Mesenchymal stem cell (in vitro differentiated cells and primary cell): ENCODE measurements around the gene KLHDC10.
A peak's percentile ranks its signal among the peaks of the same experiment; 100 is the strongest.

ENCODE experiments used
- DNase-seq: peaks from one replicate; pipeline ENCODE4 v3.0.0-alpha.2; 2013
- H2AFZ ChIP-seq: one replicate; pipeline ENCODE4 v1.6.1; 2013; ENCODE audit warnings: low read depth, mild to moderate bottlenecking, control low read depth, inconsistent platforms, low read length, moderate library complexity
- H2AK5ac ChIP-seq: 2 replicates; pipeline ENCODE4 v1.6.1; 2013; ENCODE audit warnings: low read length, moderate library complexity, mild to moderate bottlenecking, inconsistent platforms; ENCODE audit not compliant: severe bottlenecking
- H2BK120ac ChIP-seq: one replicate; pipeline ENCODE4 v1.6.1; 2013; ENCODE audit warnings: low read depth, mild to moderate bottlenecking, inconsistent platforms, low read length, moderate library complexity
- H2BK12ac ChIP-seq, 2 experiments: one replicate each; pipeline ENCODE4 v1.6.1; 2013; ENCODE audit warnings: inconsistent platforms in 2 of 2, low read length in 2 of 2, mild to moderate bottlenecking in 2 of 2, moderate library complexity in 2 of 2, control low read depth in 1 of 2
- H2BK15ac ChIP-seq: one replicate; pipeline ENCODE4 v1.6.1; 2013; ENCODE audit warnings: mild to moderate bottlenecking, low read depth, inconsistent platforms; ENCODE audit not compliant: poor library complexity, severe bottlenecking
- H2BK5ac ChIP-seq: 2 replicates; pipeline ENCODE4 v1.6.1; 2013; ENCODE audit warnings: low read depth, mild to moderate bottlenecking, low read length, control low read depth, inconsistent platforms; ENCODE audit not compliant: poor library complexity, severe bottlenecking
- H3K14ac ChIP-seq, 2 experiments: one replicate each; pipeline ENCODE4 v1.6.1; 2013; ENCODE audit warnings: inconsistent platforms in 2 of 2, low read length in 2 of 2, control low read depth in 1 of 2, mild to moderate bottlenecking in 1 of 2, moderate library complexity in 1 of 2
- H3K18ac ChIP-seq, 2 experiments: one replicate each; pipeline ENCODE4 v1.6.1; 2013; ENCODE audit warnings: inconsistent platforms in 2 of 2, low read length in 2 of 2, control low read depth in 1 of 2, low read depth in 1 of 2, mild to moderate bottlenecking in 1 of 2
- H3K23ac ChIP-seq, 2 experiments: one replicate each; pipeline ENCODE4 v1.6.1; 2013; ENCODE audit warnings: inconsistent platforms in 2 of 2, low read length in 2 of 2, mild to moderate bottlenecking in 2 of 2, moderate library complexity in 2 of 2, control low read depth in 1 of 2
- H3K27ac ChIP-seq: 2 replicates; pipeline ENCODE4 v1.5.1; 2013; ENCODE audit warnings: mild to moderate bottlenecking, moderate library complexity, low read length, control low read depth, inconsistent platforms; ENCODE audit not compliant: poor library complexity, severe bottlenecking
- H3K27me3 ChIP-seq, 2 experiments: 2 replicates each; pipeline versions ENCODE4 v1.6.1 to v1.7.0; 2013; ENCODE audit warnings: low read length in 2 of 2, mild to moderate bottlenecking in 2 of 2, moderate library complexity in 2 of 2, control low read depth in 1 of 2, inconsistent platforms in 1 of 2; ENCODE audit not compliant: control insufficient read depth in 1 of 2, insufficient read depth in 1 of 2
- H3K36me3 ChIP-seq, 2 experiments: 2 replicates each; pipeline versions ENCODE4 v1.6.1 to v1.7.0; 2013; ENCODE audit warnings: low read length in 2 of 2, control low read depth in 1 of 2, inconsistent platforms in 1 of 2, low read depth in 1 of 2, mild to moderate bottlenecking in 1 of 2; ENCODE audit not compliant: insufficient read depth in 2 of 2, control insufficient read depth in 1 of 2
- H3K4ac ChIP-seq, 2 experiments: one replicate each; pipeline ENCODE4 v1.6.1; 2013; ENCODE audit warnings: inconsistent platforms in 2 of 2, low read length in 2 of 2, mild to moderate bottlenecking in 2 of 2, moderate library complexity in 2 of 2, control low read depth in 1 of 2, low read depth in 1 of 2
- H3K4me1 ChIP-seq: 2 replicates; pipeline ENCODE4 v1.6.1; 2013; ENCODE audit warnings: low read depth, low read length, control low read depth; ENCODE audit not compliant: control insufficient read depth, insufficient read depth
- H3K4me2 ChIP-seq: 2 replicates; pipeline ENCODE4 v1.6.1; 2013; ENCODE audit warnings: low read length, mild to moderate bottlenecking, inconsistent platforms; ENCODE audit not compliant: poor library complexity, severe bottlenecking
- H3K4me3 ChIP-seq, 2 experiments: 2 replicates each; pipeline versions ENCODE4 v1.5.1 to v1.7.0; 2013; ENCODE audit warnings: low read length in 2 of 2, mild to moderate bottlenecking in 2 of 2, control low read depth in 1 of 2, low read depth in 1 of 2; ENCODE audit not compliant: insufficient read depth in 1 of 2
- H3K79me1 ChIP-seq: replicated peaks from 2 replicates; pipeline ENCODE4 v1.6.1; 2013; ENCODE audit warnings: mild to moderate bottlenecking, control low read depth, low read length, inconsistent platforms; ENCODE audit not compliant: poor library complexity, severe bottlenecking
- H3K9ac ChIP-seq: 2 replicates; pipeline ENCODE4 v1.7.0; 2013; ENCODE audit warnings: mild to moderate bottlenecking, low read length, moderate library complexity
- H3K9me3 ChIP-seq: 2 replicates; pipeline ENCODE4 v1.7.0; 2013; ENCODE audit warnings: mild to moderate bottlenecking, low read length; ENCODE audit not compliant: control insufficient read depth
- H4K8ac ChIP-seq: one replicate; pipeline ENCODE4 v1.6.1; 2013; ENCODE audit warnings: inconsistent platforms, mild to moderate bottlenecking, low read length, moderate library complexity
- H4K91ac ChIP-seq: one replicate; pipeline ENCODE4 v1.6.1; 2013; ENCODE audit warnings: mild to moderate bottlenecking, low read length, inconsistent platforms
- WGBS: methylation state at CpG from one replicate; pipeline ENCODE4 v1.1.7; 2013; ENCODE audit warnings: mixed read lengths; 5-methylcytosine and 5-hydroxymethylcytosine counted together

KLHDC10 gene

DNA sequence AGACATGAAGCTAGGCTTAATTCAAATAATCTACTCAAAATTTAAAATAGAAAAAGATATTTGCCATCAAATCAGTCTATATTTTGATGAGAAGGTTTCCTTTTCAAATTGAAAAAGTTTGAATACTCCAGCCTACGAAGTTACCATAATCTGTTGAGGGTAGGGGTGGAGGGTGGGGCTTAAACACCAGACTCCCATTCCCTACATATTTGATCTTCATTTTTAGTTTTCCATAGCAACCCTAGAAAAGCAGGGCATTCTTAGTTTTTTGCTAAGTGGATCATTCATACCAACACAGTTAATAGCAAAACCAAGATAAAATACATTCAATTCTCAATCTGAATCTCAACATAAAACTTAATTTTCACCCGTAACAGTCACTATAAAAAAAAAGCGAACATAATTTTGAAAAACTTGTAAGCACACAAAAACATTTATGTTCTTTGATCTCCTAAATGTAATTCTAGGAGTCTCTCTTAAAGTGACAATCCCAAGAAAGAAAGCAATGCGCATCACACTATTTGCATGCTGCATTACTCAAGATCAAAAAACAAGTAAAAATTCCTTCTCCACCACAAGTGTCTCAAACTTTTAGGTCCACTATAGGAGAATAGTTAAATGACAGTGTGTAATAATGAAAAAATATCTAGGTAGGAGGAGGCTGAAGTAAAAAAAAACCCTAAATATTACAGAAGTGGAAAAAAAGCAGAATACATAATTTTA lies 104.1 kb downstream of the KLHDC10 start:
- H2AK5ac ChIP-seq = no peak overlapping the region
- no peaks in the 10 kb centered on the region for H3K27me3 ChIP-seq
- no peak for DNase-seq
- no peak overlapping the region for H4K8ac ChIP-seq
- no peak overlapping the region for H2BK5ac ChIP-seq
- H3K9me3 ChIP-seq = no peaks in the 10 kb centered on the region
- no peak overlapping the region for H4K91ac ChIP-seq
- H3K4ac ChIP-seq = no peak overlapping the region
- H3K4me1 ChIP-seq = peaks cover 1% of the 10 kb centered on the region
- H3K4me2 ChIP-seq = no peak overlapping the region
- no peak overlapping the region for H2AFZ ChIP-seq
- H3K23ac ChIP-seq = no peak overlapping the region
- no peak overlapping the region for H2BK120ac ChIP-seq
- peaks cover 6% of the 10 kb centered on the region for H3K79me1 ChIP-seq
- H2BK15ac ChIP-seq = no peak overlapping the region
- H2BK12ac ChIP-seq = no peak overlapping the region
- H3K36me3 ChIP-seq = peaks cover 12 to 60% of the 10 kb centered on the region in 2 experiments
- H3K27ac ChIP-seq = no peak overlapping the region
- no peak overlapping the region for H3K4me3 ChIP-seq
- no peak overlapping the region for H3K18ac ChIP-seq
- 100% methylated on average over 3 of the region's 4 CpGs for WGBS
- no peak overlapping the region for H3K9ac ChIP-seq
- no peak overlapping the region for H3K14ac ChIP-seq

GRCh38 chr7:130178251-130178650 lies 107.9 kb downstream of the KLHDC10 start:
- Histone ChIP-seq H2AK5ac (no peak overlapping the region), H2AFZ (no peak overlapping the region), H3K18ac (no peak overlapping the region), H3K4me1 (peaks cover 1% of the 10 kb centered on the region), H4K91ac (no peak overlapping the region), H3K9me3 (no peaks in the 10 kb centered on the region), H3K23ac (no peak overlapping the region), H3K27me3 (no peaks in the 10 kb centered on the region), H3K14ac (no peak overlapping the region), H2BK15ac (no peak overlapping the region), H3K4me2 (no peak overlapping the region), H3K4me3 (no peak overlapping the region), H3K36me3 (peaks cover 15 to 64% of the 10 kb centered on the region in 2 experiments), H3K27ac (no peak overlapping the region), H3K79me1 (peaks cover 5% of the 10 kb centered on the region), H4K8ac (no peak overlapping the region), H2BK120ac (no peak overlapping the region), H3K9ac (no peak overlapping the region), H3K4ac (no peak overlapping the region), H2BK12ac (no peak overlapping the region), H2BK5ac (no peak overlapping the region)
- DNase-seq = no peak
- 100% methylated on average over 3 of the region's 4 CpGs for WGBS

- Histone ChIP-seq H3K18ac (no peak overlapping the region), H2AFZ (no peak overlapping the region), H3K27ac (no peak overlapping the region), H3K9ac (no peak overlapping the region), H3K4me1 (peaks cover 1% of the 10 kb centered on the region), H2BK5ac (no peak overlapping the region), H3K4me2 (no peak overlapping the region), H2BK120ac (no peak overlapping the region), H2BK12ac (no peak overlapping the region), H3K23ac (no peak overlapping the region), H3K14ac (no peak overlapping the region), H3K79me1 (peaks cover 5% of the 10 kb centered on the region), H4K8ac (no peak overlapping the region), H3K4ac (no peak overlapping the region), H4K91ac (no peak overlapping the region), H3K36me3 (peaks cover 18 to 67% of the 10 kb centered on the region in 2 experiments), H3K27me3 (no peaks in the 10 kb centered on the region), H2AK5ac (no peak overlapping the region), H3K9me3 (no peaks in the 10 kb centered on the region), H2BK15ac (no peak overlapping the region), H3K4me3 (no peak overlapping the region)
- DNase-seq = no peak
- WGBS = 75% methylated on average over 1 of the region's 2 CpGs
Measured at GRCh38 chr7:130179631-130180030, 109.3 kb downstream of the KLHDC10 start.

DNA sequence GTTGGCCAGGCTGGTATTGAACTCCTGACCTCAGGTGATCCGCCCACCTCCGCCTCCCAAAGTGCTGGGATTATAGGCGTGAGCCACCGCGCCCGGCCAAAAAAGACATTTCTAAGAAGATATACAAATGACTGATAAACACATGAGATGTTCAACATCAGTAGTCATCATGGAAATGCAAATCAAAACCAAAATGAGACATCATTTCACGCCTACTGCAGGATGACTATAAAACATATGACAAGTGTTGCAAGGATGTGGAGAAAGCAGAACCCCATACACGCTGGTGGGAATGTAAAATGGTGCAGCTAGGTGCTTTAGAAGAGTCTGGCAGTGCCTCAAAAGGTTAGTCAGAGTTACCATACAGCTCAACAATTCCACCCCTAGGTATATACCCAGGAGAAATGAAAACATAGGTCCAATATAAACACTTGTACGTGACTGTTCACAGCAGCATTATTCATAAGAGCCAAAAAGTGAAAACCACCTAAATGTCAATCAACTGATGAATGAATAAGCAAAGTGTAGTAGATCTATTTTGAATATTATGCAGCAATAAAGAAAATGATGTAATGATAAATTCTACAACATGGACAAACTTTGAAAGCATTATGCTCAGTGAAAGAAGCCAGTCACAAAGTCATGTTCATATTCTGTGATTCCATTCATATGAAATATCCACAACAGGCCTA lies 110.4 kb downstream of the KLHDC10 start:
- Histone ChIP-seq H3K18ac (no peak overlapping the region), H2BK5ac (no peak overlapping the region), H4K8ac (no peak overlapping the region), H3K27ac (no peak overlapping the region), H2AK5ac (no peak overlapping the region), H3K4me3 (no peak overlapping the region), H3K4me1 (no peaks in the 10 kb centered on the region), H2BK120ac (no peak overlapping the region), H3K27me3 (no peaks in the 10 kb centered on the region), H3K23ac (no peak overlapping the region), H4K91ac (no peak overlapping the region), H2BK12ac (no peak overlapping the region), H3K4ac (no peak overlapping the region), H3K36me3 (peaks cover 15 to 66% of the 10 kb centered on the region in 2 experiments), H3K79me1 (peaks cover 7% of the 10 kb centered on the region), H2BK15ac (no peak overlapping the region), H3K9me3 (no peaks in the 10 kb centered on the region), H3K4me2 (no peak overlapping the region), H3K9ac (no peak overlapping the region), H2AFZ (no peak overlapping the region), H3K14ac (no peak overlapping the region)
- WGBS = 93% methylated on average over 2 of the region's 9 CpGs
- peak; percentile 3 for DNase-seq
